ENCODE results near the gene SLC37A4.

DNA sequence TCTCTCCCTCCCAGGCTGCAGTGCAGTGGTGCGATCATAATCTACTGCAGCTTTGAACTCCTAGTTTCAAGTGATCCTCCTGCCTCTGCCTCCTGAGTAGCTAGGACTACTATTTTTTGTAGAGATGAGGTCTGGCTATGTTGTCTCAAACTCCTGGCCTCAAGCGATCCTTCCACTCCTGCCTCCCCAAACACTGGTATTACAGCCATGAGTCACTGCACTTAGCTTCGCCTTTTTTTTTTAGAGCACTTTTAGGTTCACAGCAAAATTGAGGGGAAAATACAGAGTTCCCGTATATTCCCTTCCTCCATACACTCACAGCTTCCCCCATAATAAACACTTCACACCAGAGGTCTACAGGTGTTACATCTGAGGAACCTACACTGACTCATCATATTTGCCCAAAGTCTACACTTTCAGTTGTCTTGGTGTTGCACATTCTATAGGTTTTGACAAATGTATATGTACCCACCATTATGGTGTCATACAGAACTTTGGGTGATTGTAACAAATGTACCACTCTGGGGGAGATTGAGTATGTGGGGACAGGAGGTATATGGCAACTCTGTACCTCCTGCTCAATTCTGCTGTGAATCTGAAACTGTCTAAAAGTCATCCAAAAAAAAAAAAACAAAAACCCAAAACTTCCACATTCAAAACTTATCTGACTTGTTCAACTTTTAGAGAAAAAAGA is 11.3 kb upstream of the SLC37A4 start:
- TF ChIP-seq, protein P1, sequence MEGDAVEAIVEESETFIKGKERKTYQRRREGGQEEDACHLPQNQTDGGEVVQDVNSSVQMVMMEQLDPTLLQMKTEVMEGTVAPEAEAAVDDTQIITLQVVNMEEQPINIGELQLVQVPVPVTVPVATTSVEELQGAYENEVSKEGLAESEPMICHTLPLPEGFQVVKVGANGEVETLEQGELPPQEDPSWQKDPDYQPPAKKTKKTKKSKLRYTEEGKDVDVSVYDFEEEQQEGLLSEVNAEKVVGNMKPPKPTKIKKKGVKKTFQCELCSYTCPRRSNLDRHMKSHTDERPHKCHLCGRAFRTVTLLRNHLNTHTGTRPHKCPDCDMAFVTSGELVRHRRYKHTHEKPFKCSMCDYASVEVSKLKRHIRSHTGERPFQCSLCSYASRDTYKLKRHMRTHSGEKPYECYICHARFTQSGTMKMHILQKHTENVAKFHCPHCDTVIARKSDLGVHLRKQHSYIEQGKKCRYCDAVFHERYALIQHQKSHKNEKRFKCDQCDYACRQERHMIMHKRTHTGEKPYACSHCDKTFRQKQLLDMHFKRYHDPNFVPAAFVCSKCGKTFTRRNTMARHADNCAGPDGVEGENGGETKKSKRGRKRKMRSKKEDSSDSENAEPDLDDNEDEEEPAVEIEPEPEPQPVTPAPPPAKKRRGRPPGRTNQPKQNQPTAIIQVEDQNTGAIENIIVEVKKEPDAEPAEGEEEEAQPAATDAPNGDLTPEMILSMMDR (conservative IDR thresholded peaks at IDR 0.05; ENCODE audit: low read depth, low read length), result no peak
- no peak for TF ChIP-seq EZH2 (IDR thresholded peaks at IDR 0.05; ENCODE audit: borderline replicate concordance, low read depth, low read length, poor library complexity, severe bottlenecking)
